Left lung (tissue), 10 donors: Measurements from ENCODE around the gene NKIRAS2. TPM values are rescaled to one million over a fixed set of nuclear protein-coding genes. Genes with fewer than 3 reads are reported as not detected.

Experiments
- ATAC-seq: fragments of 200-7000 bp; cut with Tn5 transposase; one replicate; pipeline ENCODE4 v1.9.1; 2020; ENCODE audit warnings: moderate library complexity
- DNase-seq, 4 donors: peaks; one replicate each; pipeline ENCODE4 v3.0.0-alpha.2; 2013 to 2020
- H3K27ac ChIP-seq, 2 donors: fragments of 200-600 bp; sonication (generic) in 1 of 2; one replicate each; pipeline versions ENCODE4 v1.5.0 to v1.8.0; 2020 to 2021
- H3K27me3 ChIP-seq, 2 donors: fragments of 200-600 bp; sonication (generic) in 1 of 2; one replicate each; pipeline versions ENCODE4 v1.5.0 to v1.8.0; 2020 to 2021
- H3K36me3 ChIP-seq, 2 donors: fragments of 200-600 bp; sonication (generic) in 1 of 2; one replicate each; pipeline versions ENCODE4 v1.5.0 to v1.8.0; 2020 to 2021
- H3K4me1 ChIP-seq, 2 donors: fragments of 200-600 bp; one replicate each; pipeline ENCODE4 v1.8.0; 2021
- H3K4me3 ChIP-seq, 2 donors: fragments of 200-600 bp; sonication (generic) in 1 of 2; one replicate each; pipeline versions ENCODE4 v1.5.0 to v1.8.0; 2020 to 2021; ENCODE audit warnings: mild to moderate bottlenecking in 1 of 2
- H3K9me3 ChIP-seq, 2 donors: fragments of 200-600 bp; sonication (generic) in 1 of 2; one replicate each; pipeline versions ENCODE4 v1.5.0 to v1.8.0; 2020 to 2021
- CTCF ChIP-seq, 2 donors: fragments of 200-600 bp; sonication (generic) in 1 of 2; IDR thresholded peaks; one replicate each; pipeline versions ENCODE4 v1.5.0 to v1.8.0; 2021; ENCODE audit warnings: antibody characterized with exemption in 2 of 2
- intact Hi-C, 2 donors: fragments of 100-400 bp; cut with DNase I; formaldehyde crosslinking; loops; one replicate each; pipeline versions ENCODE4 v1.11.2 to v1.14.2; 2022
- polyA plus RNA-seq, 6 donors: library from polyadenylated mRNA; unstranded; fragments of 120-200 nt; gene quantifications; one replicate each; pipeline ENCODE4 v1.2.1, GENCODE V29; 2013; ENCODE audit not compliant: insufficient read length in 6 of 6
- total RNA-seq, 2 donors: library from RNA; stranded (reverse); fragmentation: NEBNext Ultra II Directional; extraction: Animal tissue kit (Norgen Biotek cat#: 25700); gene quantifications; one replicate each; pipeline ENCODE4 v1.2.1, GENCODE V29; 2021
- donor health status: DM: no; HTN: yes; CAD: no.
- donor health status: DM: no; HTN: no; CAD: no.

Gene NKIRAS2
- total and polyA plus RNA-seq, 8 donors, result 29.6 to 50.1 (median 45.3) TPM

GRCh38 chr17:42059815-42060214 is 39.9 kb downstream of the NKIRAS2 start:
- no peak for TF ChIP-seq CTCF (IDR thresholded peaks at IDR 0.05)
- no peaks in the 10 kb centered on the region for H3K9me3 ChIP-seq
- H3K4me1 ChIP-seq, result peaks cover 0 to 4% of the 10 kb centered on the region in 2 donors
- no peaks in the 10 kb centered on the region for H3K27me3 ChIP-seq
- H3K36me3 ChIP-seq, result no peaks in the 10 kb centered on the region
- intact Hi-C loops, result no loop called here
- ATAC-seq (no peak), DNase-seq (no peak)
- no peak overlapping the region for H3K27ac ChIP-seq
- no peak overlapping the region for H3K4me3 ChIP-seq

- intact Hi-C loops, result no loop called here
- ATAC-seq (no peak), DNase-seq (no peak)
- H3K4me1 ChIP-seq, result peaks cover 0 to 4% of the 10 kb centered on the region in 2 donors
- H3K36me3 ChIP-seq, result no peaks in the 10 kb centered on the region
- H3K9me3 ChIP-seq, result no peaks in the 10 kb centered on the region
- H3K4me3 ChIP-seq, result no peak overlapping the region
- no peaks in the 10 kb centered on the region for H3K27me3 ChIP-seq
- H3K27ac ChIP-seq, result no peak overlapping the region
- no peak for TF ChIP-seq CTCF (IDR thresholded peaks at IDR 0.05)
These were observed 40.3 kb downstream of the NKIRAS2 start for GRCh38 chr17:42060231-42060630.

- Histone ChIP-seq H3K4me3 (no peak overlapping the region), H3K27ac (no peak overlapping the region), H3K27me3 (no peaks in the 10 kb centered on the region), H3K36me3 (no peaks in the 10 kb centered on the region), H3K9me3 (no peaks in the 10 kb centered on the region), H3K4me1 (peaks cover 0 to 4% of the 10 kb centered on the region in 2 donors)
- DNase-seq, result no peak
- ATAC-seq, result no peak
- no peak for TF ChIP-seq CTCF (IDR thresholded peaks at IDR 0.05)
- intact Hi-C loops, result no loop called here
These were observed 42.0 kb downstream of the NKIRAS2 start for GRCh38 chr17:42061646-42062487.

- Histone ChIP-seq H3K4me3 (no peak overlapping the region), H3K9me3 (no peaks in the 10 kb centered on the region), H3K36me3 (no peaks in the 10 kb centered on the region), H3K4me1 (peaks cover 0 to 8% of the 10 kb centered on the region in 2 donors), H3K27me3 (no peaks in the 10 kb centered on the region), H3K27ac (no peak overlapping the region)
- no peak for ATAC-seq
- TF ChIP-seq CTCF (IDR thresholded peaks at IDR 0.05), result no peak
- intact Hi-C loops, result no loop called here
- no peak for DNase-seq
These were observed 42.8 kb downstream of the NKIRAS2 start for GRCh38 chr17:42062681-42063080.

GRCh38 chr17:42065201-42065600 is 45.3 kb downstream of the NKIRAS2 start:
- no peaks in the 10 kb centered on the region for H3K36me3 ChIP-seq
- no peak for TF ChIP-seq CTCF (IDR thresholded peaks at IDR 0.05)
- no peak overlapping the region for H3K4me3 ChIP-seq
- H3K27me3 ChIP-seq, result peaks cover 0 to 9% of the 10 kb centered on the region in 2 donors
- no peaks in the 10 kb centered on the region for H3K9me3 ChIP-seq
- ATAC-seq, result no peak
- DNase-seq, result no peak
- intact Hi-C loops, result no loop called here
- H3K4me1 ChIP-seq, result peaks cover 0 to 10% of the 10 kb centered on the region in 2 donors
- H3K27ac ChIP-seq, result no peak overlapping the region
